WTC11 (cell line): Measurements from ENCODE around the gene NTN4. TPM values are rescaled to one million over a fixed set of nuclear protein-coding genes. Genes with fewer than 3 reads are reported as not detected.

ENCODE experiments used
- ATAC-seq: fragments of 200-7000 bp; cut with Tn5 transposase; 2 replicates; pipeline ENCODE4 v1.10.0; 2021; ENCODE audit warnings: mild to moderate bottlenecking, moderate library complexity
- Bru-seq: library from RNA; stranded (reverse); fragments of 400-500 nt; gene quantifications from one replicate; lab custom pipeline; 2021; lab: Mats Ljungman, UMichigan
- CTCF ChIA-PET: fragments of 300-600 bp; sonication (Branson Sonifier 250); formaldehyde crosslinking; loops from one replicate; lab custom pipeline; 2021; ENCODE audit warnings: antibody characterized with exemption; lab: Charles Lee
- POLR2A ChIA-PET: fragments of 350-600 bp; sonication (Branson Sonifier 250); formaldehyde crosslinking; loops from one replicate; lab custom pipeline; 2021; ENCODE audit warnings: antibody characterized with exemption; lab: Charles Lee
- DNase-seq: peaks from one replicate; pipeline ENCODE4 v3.0.0; 2021; ENCODE audit warnings: low spot score
- H3K27ac Mint-ChIP-seq: 2 replicates; pipeline ENCODE4 v1.8.0; 2021; ENCODE audit warnings: mixed read lengths
- H3K27me3 Mint-ChIP-seq: 2 replicates; pipeline ENCODE4 v1.8.0; 2021; ENCODE audit warnings: low read depth, mild to moderate bottlenecking, moderate library complexity, mixed read lengths
- H3K36me3 Mint-ChIP-seq: 2 replicates; pipeline ENCODE4 v1.8.0; 2021; ENCODE audit warnings: mixed read lengths
- H3K4me1 Mint-ChIP-seq: 2 replicates; pipeline ENCODE4 v1.8.0; 2022; ENCODE audit warnings: mixed read lengths
- H3K4me3 Mint-ChIP-seq: 2 replicates; pipeline ENCODE4 v1.8.0; 2021; ENCODE audit warnings: mild to moderate bottlenecking, moderate library complexity, mixed read lengths
- H3K9me3 Mint-ChIP-seq: 2 replicates; pipeline ENCODE4 v1.8.0; 2021; ENCODE audit warnings: mixed read lengths
- ARID4B ChIP-seq: sonication (generic); formaldehyde crosslinking; IDR thresholded peaks from 2 replicates; pipeline ENCODE4 v1.8.0; 2023; ENCODE audit warnings: missing genetic modification reagents, mild to moderate bottlenecking, borderline replicate concordance
- ATF1 ChIP-seq: sonication (generic); formaldehyde crosslinking; IDR thresholded peaks from 2 replicates; pipeline ENCODE4 v1.8.1; 2023; ENCODE audit warnings: mild to moderate bottlenecking, moderate library complexity, missing genetic modification reagents
- ATF6 ChIP-seq: sonication (generic); formaldehyde crosslinking; IDR thresholded peaks from 2 replicates; pipeline ENCODE4 v1.8.1; 2023; ENCODE audit warnings: mild to moderate bottlenecking, missing genetic modification reagents
- CDX4 ChIP-seq: fragments of 250-450 bp; sonication (Bioruptor Pico); IDR thresholded peaks from 2 replicates; pipeline ENCODE4 v1.9.0; 2021; ENCODE audit warnings: moderate library complexity, mild to moderate bottlenecking, inconsistent platforms, borderline replicate concordance
- CREM ChIP-seq: sonication (generic); formaldehyde crosslinking; IDR thresholded peaks from 2 replicates; pipeline ENCODE4 v1.8.1; 2022; ENCODE audit warnings: mild to moderate bottlenecking, missing genetic modification reagents, moderate library complexity
- EMX1 ChIP-seq: fragments of 250-450 bp; sonication (Bioruptor Pico); IDR thresholded peaks from 2 replicates; pipeline ENCODE4 v1.8.0; 2021; ENCODE audit warnings: mild to moderate bottlenecking
- ETV6 ChIP-seq: sonication (generic); formaldehyde crosslinking; IDR thresholded peaks from 2 replicates; pipeline ENCODE4 v1.8.1; 2022; ENCODE audit warnings: mild to moderate bottlenecking, missing genetic modification reagents
- GABPB1 ChIP-seq: sonication (generic); formaldehyde crosslinking; IDR thresholded peaks from 2 replicates; pipeline ENCODE4 v1.8.1; 2023; ENCODE audit warnings: mild to moderate bottlenecking, missing genetic modification reagents
- HMGXB4 ChIP-seq: sonication (generic); formaldehyde crosslinking; IDR thresholded peaks from 2 replicates; pipeline ENCODE4 v1.8.1; 2023; ENCODE audit warnings: mild to moderate bottlenecking, moderate library complexity, missing genetic modification reagents
- IRF1 ChIP-seq: sonication (generic); formaldehyde crosslinking; IDR thresholded peaks from 2 replicates; pipeline ENCODE4 v1.8.0; 2023; ENCODE audit warnings: missing genetic modification reagents
- MAX ChIP-seq: sonication (generic); formaldehyde crosslinking; IDR thresholded peaks from 2 replicates; pipeline ENCODE4 v1.8.0; 2022; ENCODE audit warnings: mild to moderate bottlenecking, missing genetic modification reagents
- MLX ChIP-seq: sonication (generic); formaldehyde crosslinking; IDR thresholded peaks from 2 replicates; pipeline ENCODE4 v1.8.1; 2023; ENCODE audit warnings: mild to moderate bottlenecking, missing genetic modification reagents, moderate library complexity
- MYBL2 ChIP-seq: sonication (generic); formaldehyde crosslinking; IDR thresholded peaks from 2 replicates; pipeline ENCODE4 v1.8.1; 2023; ENCODE audit warnings: mild to moderate bottlenecking, moderate library complexity, missing genetic modification reagents
- NFATC4 ChIP-seq: fragments of 250-450 bp; sonication (Bioruptor Pico); IDR thresholded peaks from 2 replicates; pipeline ENCODE4 v1.9.0; 2021; ENCODE audit warnings: mild to moderate bottlenecking
- NFYB ChIP-seq: sonication (generic); formaldehyde crosslinking; conservative IDR thresholded peaks from 2 replicates; pipeline ENCODE4 v1.8.0; 2022; ENCODE audit warnings: low read depth, missing genetic modification reagents
- TEAD1 ChIP-seq: sonication (generic); formaldehyde crosslinking; IDR thresholded peaks from 2 replicates; pipeline ENCODE4 v1.8.0; 2022; ENCODE audit warnings: mild to moderate bottlenecking, missing genetic modification reagents
- ZBTB21 ChIP-seq: sonication (generic); formaldehyde crosslinking; IDR thresholded peaks from 2 replicates; pipeline ENCODE4 v1.8.1; 2023; ENCODE audit warnings: mild to moderate bottlenecking, missing genetic modification reagents, borderline replicate concordance
- ZNF263 ChIP-seq: sonication (generic); formaldehyde crosslinking; IDR thresholded peaks from 2 replicates; pipeline ENCODE4 v1.8.1; 2022; ENCODE audit warnings: low read depth, mild to moderate bottlenecking, moderate library complexity, missing genetic modification reagents
- ZNF512 ChIP-seq: sonication (generic); formaldehyde crosslinking; IDR thresholded peaks from 2 replicates; pipeline ENCODE4 v1.8.1; 2022; ENCODE audit warnings: missing genetic modification reagents, borderline replicate concordance
- long read RNA-seq, 3 experiments: library from RNA in 1 of 3; library from capped mRNA in 1 of 3; library from polyadenylated mRNA in 1 of 3; unstranded in 2 of 3; stranded (forward) in 1 of 3; transcript quantifications; one replicate each; pipeline ENCODE4 v2.0.0, GENCODE V29; 2021
- total RNA-seq: library from RNA; stranded (reverse); gene quantifications from 3 replicates; pipeline ENCODE4 v1.2.3, GENCODE V29; 2021

The NTN4 gene
- total RNA-seq, result 1.9 to 2.7 TPM (median 2.1 TPM) in 3 replicates
- percentile 34 among the genes with signal in this experiment for Bru-seq, nascent RNA
- long read RNA-seq, experiment 1, transcript NTN4-201 (10 exons, 3,615 nt), result major isoform, 5 of 9 reads
- long read RNA-seq, experiment 1, partial matches to known transcripts, result 0 of 9 reads
- long read RNA-seq, experiment 1, other reads (novel, unspliced or antisense), result 4 of 9 reads
- long read RNA-seq, experiment 2, result 0 reads
- long read RNA-seq, experiment 3, result 0 reads

GRCh38 chr12:95790033-95790916 is at the start of gene NTN4:
Gene NTN4 (minus strand): TSS chr12:95790764. CDS start chr12:95790309, 455 bp downstream.
- no peak within 1 kb of the TSS for H3K27ac Mint-ChIP-seq
- TF ChIP-seq NFYB (CRISPR knock-in tag) (no peak), CREM (no peak; the same call in 1 of the 2 replicates), ATF1 (CRISPR knock-in tag) (no peak), ZNF263 (no peak), GABPB1 (CRISPR knock-in tag) (0 out of 2 replicates have a peak, but pooled peaks have one; percentile 37), ZBTB21 (no peak)
- TF ChIP-seq, all 79 proteins: peak for 1
- Mint-ChIP-seq H3K4me3 (peak within 1 kb of the TSS; percentile 82), H3K9me3 (no peaks in the 10 kb centered on the region), H3K4me1 (peaks cover 18% of the 10 kb centered on the region), H3K36me3 (no peaks in the 10 kb centered on the region), H3K27me3 (peaks cover 77% of the 10 kb centered on the region)
- CTCF ChIA-PET, result interaction anchor here (1.3 kb wide), 1 partner anchor 208 kb away, joined by 6 read pairs; no protein-coding TSS in a partner anchor
- ATAC-seq (peak; percentile 51), DNase-seq (peak; percentile 58)
- POLR2A ChIA-PET, result interaction anchor here (0.6 to 0.9 kb wide), 2 partner anchors 69 to 96 kb away, joined by 3 read pairs; partner anchors contain the start of gene SNRPF

- H3K9me3 Mint-ChIP-seq, result no peaks in the 10 kb centered on the region
- no peak overlapping the region for H3K4me3 Mint-ChIP-seq
- CTCF ChIA-PET, result no interaction called here
- TF ChIP-seq MYBL2 (CRISPR knock-in tag) (no peak), ETV6 (CRISPR knock-in tag) (no peak), TEAD1 (CRISPR knock-in tag) (no peak), CDX4 (CRISPR knock-in tag) (no peak), IRF1 (no peak), MAX (CRISPR knock-in tag) (no peak), EMX1 (CRISPR knock-in tag) (no peak), MLX (CRISPR knock-in tag) (no peak), ZNF512 (CRISPR knock-in tag) (no peak), HMGXB4 (CRISPR knock-in tag) (no peak), ATF6 (CRISPR knock-in tag) (no peak), NFATC4 (CRISPR knock-in tag) (no peak), ARID4B (CRISPR knock-in tag) (no peak)
- POLR2A ChIA-PET, result no interaction called here
- no peak for DNase-seq
- H3K36me3 Mint-ChIP-seq, result no peaks in the 10 kb centered on the region
- H3K4me1 Mint-ChIP-seq, result peaks cover 13% of the 10 kb centered on the region
- no peak overlapping the region for H3K27ac Mint-ChIP-seq
- ATAC-seq, result no peak
- no peaks in the 10 kb centered on the region for H3K27me3 Mint-ChIP-seq
Observed at GRCh38 chr12:95838125-95838524, 47.6 kb upstream of the NTN4 start.
